SK-N-SH treated with all-trans-retinoic acid at 6 μM for 48 hours (cell line): Measurements from ENCODE around the gene ASB7.

Source experiments
- ATAC-seq: fragments of 200-7000 bp; cut with Tn5 transposase; 3 replicates; pipeline ENCODE4 v1.9.1; 2020; ENCODE audit warnings: mild to moderate bottlenecking, moderate library complexity
- ARNTL ChIP-seq: fragments of 450-650 bp; formaldehyde crosslinking; IDR thresholded peaks from 2 replicates; pipeline ENCODE4 v1.5.0; 2020; ENCODE audit warnings: low read depth, mild to moderate bottlenecking, moderate library complexity, borderline replicate concordance
- BACH2 ChIP-seq: fragments of 250-450 bp; sonication (Bioruptor Pico); IDR thresholded peaks from 2 replicates; pipeline ENCODE4 v1.9.0; 2021; ENCODE audit warnings: mild to moderate bottlenecking, borderline replicate concordance
- CSDC2 ChIP-seq: fragments of 250-450 bp; sonication (Bioruptor Pico); IDR thresholded peaks from 2 replicates; pipeline ENCODE4 v1.5.0; 2020; ENCODE audit warnings: mild to moderate bottlenecking, moderate library complexity
- GLIS3 ChIP-seq: fragments of 250-450 bp; sonication (Bioruptor Pico); IDR thresholded peaks from 2 replicates; pipeline ENCODE4 v1.5.0; 2020; ENCODE audit warnings: mild to moderate bottlenecking, moderate library complexity
- ISL1 ChIP-seq: fragments of 250-450 bp; sonication (Bioruptor Pico); IDR thresholded peaks from 2 replicates; pipeline ENCODE4 v2.1.2; 2022; ENCODE audit warnings: mild to moderate bottlenecking, moderate library complexity
- OSR1 ChIP-seq: fragments of 250-450 bp; sonication (Bioruptor Pico); IDR thresholded peaks from 2 replicates; pipeline ENCODE4 v1.8.0; 2022; ENCODE audit warnings: moderate library complexity, mild to moderate bottlenecking, inconsistent platforms
- PPARA ChIP-seq: fragments of 250-450 bp; sonication (Bioruptor Pico); IDR thresholded peaks from 2 replicates; pipeline ENCODE4 v1.5.0; 2020; ENCODE audit warnings: mild to moderate bottlenecking, borderline replicate concordance
- TCF4 ChIP-seq: fragments of 250-450 bp; sonication (Bioruptor Pico); IDR thresholded peaks from 2 replicates; pipeline ENCODE4 v1.8.0; 2021; ENCODE audit warnings: mild to moderate bottlenecking, moderate library complexity, borderline replicate concordance
- TOX ChIP-seq: fragments of 250-450 bp; sonication (Bioruptor Pico); IDR thresholded peaks from 2 replicates; pipeline ENCODE4 v1.8.0; 2021; ENCODE audit warnings: mild to moderate bottlenecking, moderate library complexity, borderline replicate concordance
- ZC3H10 ChIP-seq: fragments of 250-450 bp; sonication (Bioruptor Pico); IDR thresholded peaks from 2 replicates; pipeline ENCODE4 v1.5.1; 2021; ENCODE audit warnings: mild to moderate bottlenecking, moderate library complexity
- ZFP3 ChIP-seq: fragments of 250-450 bp; sonication (Bioruptor Pico); IDR thresholded peaks from 2 replicates; pipeline ENCODE4 v1.5.0; 2020; ENCODE audit warnings: mild to moderate bottlenecking, moderate library complexity
- ZFP30 ChIP-seq: fragments of 450-650 bp; formaldehyde crosslinking; IDR thresholded peaks from 2 replicates; pipeline ENCODE4 v1.5.0; 2022; ENCODE audit warnings: mild to moderate bottlenecking, moderate library complexity
- ZNF565 ChIP-seq: fragments of 450-650 bp; formaldehyde crosslinking; conservative IDR thresholded peaks from 2 replicates; pipeline ENCODE4 v1.5.0; 2020; ENCODE audit warnings: low read depth, mild to moderate bottlenecking, moderate library complexity
- ZNF70 ChIP-seq: fragments of 450-650 bp; formaldehyde crosslinking; IDR thresholded peaks from 2 replicates; pipeline ENCODE4 v1.5.0; 2020; ENCODE audit warnings: mild to moderate bottlenecking, moderate library complexity
- ZNF8 ChIP-seq: fragments of 450-650 bp; formaldehyde crosslinking; IDR thresholded peaks from 2 replicates; pipeline ENCODE4 v1.5.0; 2020; ENCODE audit warnings: mild to moderate bottlenecking, moderate library complexity
- TF ChIP-seq, protein P1 (sequence below): fragments of 250-450 bp; sonication (Bioruptor Pico); IDR thresholded peaks from 2 replicates; pipeline ENCODE4 v1.8.0; 2020; ENCODE audit warnings: mild to moderate bottlenecking, moderate library complexity, borderline replicate concordance
- TF ChIP-seq, protein P2 (sequence below): fragments of 250-450 bp; sonication (Bioruptor Pico); IDR thresholded peaks from 2 replicates; pipeline ENCODE4 v1.5.1; 2020; ENCODE audit warnings: low read depth, mild to moderate bottlenecking, moderate library complexity
- TF ChIP-seq, protein P3 (sequence below): fragments of 250-450 bp; sonication (Bioruptor Pico); IDR thresholded peaks from 2 replicates; pipeline ENCODE4 v1.8.0; 2021; ENCODE audit warnings: low read depth, mild to moderate bottlenecking, moderate library complexity, borderline replicate concordance
- TF ChIP-seq, protein P4 (sequence below): fragments of 250-450 bp; sonication (Bioruptor Pico); IDR thresholded peaks from 2 replicates; pipeline ENCODE4 v1.5.1; 2021; ENCODE audit warnings: mild to moderate bottlenecking, moderate library complexity

Gene ASB7

DNA sequence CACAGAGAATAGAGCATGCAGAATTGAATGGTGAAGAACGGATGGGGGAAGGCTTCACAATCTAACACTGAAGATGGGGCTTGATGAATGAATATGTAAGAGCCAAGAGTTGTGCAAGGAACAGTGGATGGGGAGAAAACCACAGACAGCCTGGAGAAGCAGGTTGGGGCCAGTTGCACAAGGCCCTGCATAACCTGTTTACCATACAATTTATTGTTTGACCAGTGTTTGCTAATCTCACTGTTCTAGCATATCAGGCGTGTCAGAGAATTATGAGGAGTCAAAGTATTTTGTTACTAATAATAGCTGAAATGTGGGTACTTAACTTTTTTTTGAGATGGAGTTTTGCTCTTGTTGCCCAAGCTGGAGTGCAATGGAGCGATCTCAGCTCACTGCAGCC is 36.8 kb upstream of the ASB7 start:
- TF ChIP-seq, protein P1, sequence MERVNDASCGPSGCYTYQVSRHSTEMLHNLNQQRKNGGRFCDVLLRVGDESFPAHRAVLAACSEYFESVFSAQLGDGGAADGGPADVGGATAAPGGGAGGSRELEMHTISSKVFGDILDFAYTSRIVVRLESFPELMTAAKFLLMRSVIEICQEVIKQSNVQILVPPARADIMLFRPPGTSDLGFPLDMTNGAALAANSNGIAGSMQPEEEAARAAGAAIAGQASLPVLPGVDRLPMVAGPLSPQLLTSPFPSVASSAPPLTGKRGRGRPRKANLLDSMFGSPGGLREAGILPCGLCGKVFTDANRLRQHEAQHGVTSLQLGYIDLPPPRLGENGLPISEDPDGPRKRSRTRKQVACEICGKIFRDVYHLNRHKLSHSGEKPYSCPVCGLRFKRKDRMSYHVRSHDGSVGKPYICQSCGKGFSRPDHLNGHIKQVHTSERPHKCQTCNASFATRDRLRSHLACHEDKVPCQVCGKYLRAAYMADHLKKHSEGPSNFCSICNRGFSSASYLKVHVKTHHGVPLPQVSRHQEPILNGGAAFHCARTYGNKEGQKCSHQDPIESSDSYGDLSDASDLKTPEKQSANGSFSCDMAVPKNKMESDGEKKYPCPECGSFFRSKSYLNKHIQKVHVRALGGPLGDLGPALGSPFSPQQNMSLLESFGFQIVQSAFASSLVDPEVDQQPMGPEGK (CRISPR knock-in tag), result no peak
- TF ChIP-seq ZC3H10 (CRISPR knock-in tag) (no peak), BACH2 (CRISPR knock-in tag) (no peak), PPARA (no peak), OSR1 (no peak), ZFP3 (CRISPR knock-in tag) (no peak)
- no peak for ATAC-seq

DNA sequence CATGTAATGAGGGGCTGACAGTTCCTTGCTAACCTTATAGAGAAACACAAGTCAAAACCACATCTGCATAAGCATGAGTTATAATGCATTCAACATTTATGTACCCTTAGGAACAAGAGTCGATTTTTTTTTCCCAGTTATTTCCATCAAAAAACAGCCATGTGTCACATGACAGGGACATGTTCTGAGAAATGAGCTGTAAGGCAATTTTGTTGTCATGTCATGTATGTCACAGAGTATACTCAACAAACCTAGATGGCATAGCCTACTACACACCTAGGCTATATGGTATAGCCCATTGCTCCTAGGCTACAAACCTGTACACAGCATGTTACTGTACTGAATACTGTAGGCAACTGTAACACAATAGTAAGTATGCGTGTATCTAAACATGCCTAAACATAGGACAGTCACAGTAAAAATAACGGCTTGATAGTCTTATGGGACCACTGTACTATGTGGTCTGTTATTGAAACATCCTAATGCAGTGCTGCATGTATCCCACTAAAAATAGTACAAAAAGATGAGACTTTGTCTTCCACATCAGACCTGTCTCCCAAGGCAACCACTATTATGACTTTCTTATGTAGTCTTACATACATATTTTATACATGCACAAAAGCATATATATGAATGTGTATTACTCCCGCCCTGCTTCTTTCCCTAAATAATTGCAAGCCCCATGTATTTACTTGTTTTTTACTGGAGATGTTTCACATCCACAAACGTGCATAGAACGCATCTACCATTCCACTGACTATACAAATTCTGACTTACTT is 35.4 kb upstream of the ASB7 start:
- no peak for TF ChIP-seq ISL1 (CRISPR knock-in tag)
- TF ChIP-seq ZFP3 (CRISPR knock-in tag), result no peak
- TF ChIP-seq, protein P2, sequence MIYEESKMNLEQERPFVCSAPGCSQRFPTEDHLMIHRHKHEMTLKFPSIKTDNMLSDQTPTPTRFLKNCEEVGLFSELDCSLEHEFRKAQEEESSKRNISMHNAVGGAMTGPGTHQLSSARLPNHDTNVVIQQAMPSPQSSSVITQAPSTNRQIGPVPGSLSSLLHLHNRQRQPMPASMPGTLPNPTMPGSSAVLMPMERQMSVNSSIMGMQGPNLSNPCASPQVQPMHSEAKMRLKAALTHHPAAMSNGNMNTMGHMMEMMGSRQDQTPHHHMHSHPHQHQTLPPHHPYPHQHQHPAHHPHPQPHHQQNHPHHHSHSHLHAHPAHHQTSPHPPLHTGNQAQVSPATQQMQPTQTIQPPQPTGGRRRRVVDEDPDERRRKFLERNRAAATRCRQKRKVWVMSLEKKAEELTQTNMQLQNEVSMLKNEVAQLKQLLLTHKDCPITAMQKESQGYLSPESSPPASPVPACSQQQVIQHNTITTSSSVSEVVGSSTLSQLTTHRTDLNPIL, result no peak
- TF ChIP-seq, all 23 proteins: peak for 0
- ATAC-seq, result no peak

DNA sequence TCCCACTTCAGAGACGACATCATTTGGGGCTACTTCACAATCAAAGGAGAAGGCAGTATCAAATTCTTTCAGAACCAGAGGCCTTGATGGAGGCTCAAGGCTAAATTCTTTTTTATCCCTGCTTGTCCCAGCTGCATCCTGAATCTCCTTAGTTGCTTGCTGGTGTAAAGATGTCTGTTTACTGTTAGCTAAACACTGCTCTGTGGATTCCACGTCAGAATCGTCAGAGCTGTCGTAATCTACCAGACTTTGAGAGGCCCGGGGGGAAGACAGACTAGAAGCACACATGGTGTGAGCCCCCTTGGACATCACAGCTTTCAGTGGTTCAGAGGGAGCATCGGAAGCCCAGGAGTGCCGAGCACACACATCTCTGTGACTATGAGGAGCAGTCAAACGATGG is 33.0 kb upstream of the ASB7 start:
- ATAC-seq, result no peak
- no peak for TF ChIP-seq ZC3H10 (CRISPR knock-in tag)
- TF ChIP-seq TCF4 (CRISPR knock-in tag), result no peak
- TF ChIP-seq CSDC2 (CRISPR knock-in tag), result no peak
- TF ChIP-seq, protein P2, result no peak
- no peak for TF ChIP-seq ZNF70 (CRISPR knock-in tag)
- no peak for TF ChIP-seq ZNF565 (CRISPR knock-in tag)
- TF ChIP-seq BACH2 (CRISPR knock-in tag), result no peak
- TF ChIP-seq, protein P3, sequence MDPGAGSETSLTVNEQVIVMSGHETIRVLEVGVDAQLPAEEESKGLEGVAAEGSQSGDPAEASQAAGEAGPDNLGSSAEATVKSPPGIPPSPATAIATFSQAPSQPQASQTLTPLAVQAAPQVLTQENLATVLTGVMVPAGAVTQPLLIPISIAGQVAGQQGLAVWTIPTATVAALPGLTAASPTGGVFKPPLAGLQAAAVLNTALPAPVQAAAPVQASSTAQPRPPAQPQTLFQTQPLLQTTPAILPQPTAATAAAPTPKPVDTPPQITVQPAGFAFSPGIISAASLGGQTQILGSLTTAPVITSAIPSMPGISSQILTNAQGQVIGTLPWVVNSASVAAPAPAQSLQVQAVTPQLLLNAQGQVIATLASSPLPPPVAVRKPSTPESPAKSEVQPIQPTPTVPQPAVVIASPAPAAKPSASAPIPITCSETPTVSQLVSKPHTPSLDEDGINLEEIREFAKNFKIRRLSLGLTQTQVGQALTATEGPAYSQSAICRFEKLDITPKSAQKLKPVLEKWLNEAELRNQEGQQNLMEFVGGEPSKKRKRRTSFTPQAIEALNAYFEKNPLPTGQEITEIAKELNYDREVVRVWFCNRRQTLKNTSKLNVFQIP (CRISPR knock-in tag), result no peak
- TF ChIP-seq, protein P1 (CRISPR knock-in tag), result no peak
- TF ChIP-seq ZFP30 (CRISPR knock-in tag), result no peak
- no peak for TF ChIP-seq ARNTL (CRISPR knock-in tag)
- no peak for TF ChIP-seq ISL1 (CRISPR knock-in tag)
- no peak for TF ChIP-seq GLIS3 (CRISPR knock-in tag)
- TF ChIP-seq ZNF8 (CRISPR knock-in tag), result no peak
- no peak for TF ChIP-seq ZFP3 (CRISPR knock-in tag)
- no peak for TF ChIP-seq TOX (CRISPR knock-in tag)
- TF ChIP-seq, protein P4, sequence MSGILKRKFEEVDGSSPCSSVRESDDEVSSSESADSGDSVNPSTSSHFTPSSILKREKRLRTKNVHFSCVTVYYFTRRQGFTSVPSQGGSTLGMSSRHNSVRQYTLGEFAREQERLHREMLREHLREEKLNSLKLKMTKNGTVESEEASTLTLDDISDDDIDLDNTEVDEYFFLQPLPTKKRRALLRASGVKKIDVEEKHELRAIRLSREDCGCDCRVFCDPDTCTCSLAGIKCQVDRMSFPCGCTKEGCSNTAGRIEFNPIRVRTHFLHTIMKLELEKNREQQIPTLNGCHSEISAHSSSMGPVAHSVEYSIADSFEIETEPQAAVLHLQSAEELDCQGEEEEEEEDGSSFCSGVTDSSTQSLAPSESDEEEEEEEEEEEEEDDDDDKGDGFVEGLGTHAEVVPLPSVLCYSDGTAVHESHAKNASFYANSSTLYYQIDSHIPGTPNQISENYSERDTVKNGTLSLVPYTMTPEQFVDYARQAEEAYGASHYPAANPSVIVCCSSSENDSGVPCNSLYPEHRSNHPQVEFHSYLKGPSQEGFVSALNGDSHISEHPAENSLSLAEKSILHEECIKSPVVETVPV (CRISPR knock-in tag), result no peak
- no peak for TF ChIP-seq PPARA
